Liver (tissue), 9 donors: ENCODE results near the gene SEMA3C. TPM values are rescaled to one million over a fixed set of nuclear protein-coding genes. Genes with fewer than 3 reads are reported as not detected.

Experiments
- DNase-seq: peaks from one replicate; pipeline ENCODE4 v3.0.0-alpha.2; 2017; ENCODE audit warnings: low spot score
- H3K27ac ChIP-seq, 2 donors: one replicate each; pipeline ENCODE4 v1.7.0; 2013; ENCODE audit warnings: inconsistent platforms in 2 of 2, low read length in 2 of 2, control low read depth in 1 of 2, low read depth in 1 of 2, mild to moderate bottlenecking in 1 of 2
- H3K27me3 ChIP-seq, 4 donors: one replicate each; pipeline versions ENCODE4 v1.6.1 to v1.7.0; 2013; ENCODE audit warnings: low read length in 3 of 4, inconsistent platforms in 1 of 4, mild to moderate bottlenecking in 1 of 4, moderate library complexity in 1 of 4; ENCODE audit not compliant: control insufficient read depth in 4 of 4, insufficient read depth in 4 of 4
- H3K36me3 ChIP-seq, 4 donors: one replicate each; pipeline versions ENCODE4 v1.6.1 to v1.7.0; 2013; ENCODE audit warnings: low read length in 3 of 4, mild to moderate bottlenecking in 3 of 4, low read depth in 1 of 4, moderate library complexity in 1 of 4; ENCODE audit not compliant: control insufficient read depth in 4 of 4, insufficient read depth in 3 of 4
- H3K4me1 ChIP-seq, 4 donors: one replicate each; pipeline versions ENCODE4 v1.6.1 to v1.7.0; 2013; ENCODE audit warnings: low read length in 3 of 4, mild to moderate bottlenecking in 3 of 4, moderate library complexity in 1 of 4; ENCODE audit not compliant: control insufficient read depth in 4 of 4, insufficient read depth in 4 of 4
- H3K4me3 ChIP-seq, 3 donors: one replicate each; pipeline versions ENCODE4 v1.6.1 to v1.7.0; 2013; ENCODE audit warnings: low read length in 3 of 3, control low read depth in 1 of 3, low read depth in 1 of 3, mild to moderate bottlenecking in 1 of 3
- H3K9ac ChIP-seq, 2 donors: one replicate each; pipeline ENCODE4 v1.7.0; 2013; ENCODE audit warnings: low read length in 2 of 2, mild to moderate bottlenecking in 2 of 2, moderate library complexity in 2 of 2, control low read depth in 1 of 2, low read depth in 1 of 2
- H3K9me3 ChIP-seq, 4 donors: one replicate each; pipeline versions ENCODE4 v1.6.1 to v1.7.0; 2013; ENCODE audit warnings: low read length in 3 of 4; ENCODE audit not compliant: control insufficient read depth in 4 of 4
- ATF3 ChIP-seq: IDR thresholded peaks from 2 replicates; pipeline ENCODE4 v1.6.1; 2016; ENCODE audit warnings: antibody characterized with exemption
- CTCF ChIP-seq: fragments of 150-350 bp; IDR thresholded peaks from 2 replicates; pipeline ENCODE4 v1.5.1; 2017; ENCODE audit warnings: improper control_type of control experiment, low read depth, low read length; ENCODE audit not compliant: missing input control
- EGR1 ChIP-seq, 2 donors: IDR thresholded peaks; 2 replicates each; pipeline ENCODE4 v1.6.1; 2016 to 2018; ENCODE audit warnings: antibody characterized with exemption in 2 of 2, low read depth in 2 of 2
- FOXA1 ChIP-seq: IDR thresholded peaks from 2 replicates; pipeline ENCODE4 v1.6.1; 2016; ENCODE audit warnings: antibody characterized with exemption
- FOXA2 ChIP-seq: IDR thresholded peaks from 2 replicates; pipeline ENCODE4 v1.6.1; 2016; ENCODE audit warnings: antibody characterized with exemption
- GABPA ChIP-seq, 2 donors: IDR thresholded peaks in 1 of 2; conservative IDR thresholded peaks in 1 of 2; 2 replicates each; pipeline ENCODE4 v1.6.1; 2016; ENCODE audit warnings: antibody characterized with exemption in 2 of 2, mild to moderate bottlenecking in 1 of 2, moderate library complexity in 1 of 2
- HNF4A ChIP-seq, 2 donors: conservative IDR thresholded peaks; 2 replicates each; pipeline ENCODE4 v1.6.1; 2016; ENCODE audit warnings: antibody characterized with exemption in 2 of 2, mild to moderate bottlenecking in 2 of 2
- HNF4G ChIP-seq: IDR thresholded peaks from 2 replicates; pipeline ENCODE4 v1.6.1; 2016; ENCODE audit warnings: antibody characterized with exemption
- JUND ChIP-seq, 2 donors: IDR thresholded peaks; 2 replicates each; pipeline ENCODE4 v1.6.1; 2016; ENCODE audit warnings: antibody characterized with exemption in 2 of 2
- MAX ChIP-seq: IDR thresholded peaks from 2 replicates; pipeline ENCODE4 v1.6.1; 2016; ENCODE audit warnings: antibody characterized with exemption
- NR2F2 ChIP-seq: IDR thresholded peaks from 2 replicates; pipeline ENCODE4 v1.6.1; 2016; ENCODE audit warnings: antibody characterized with exemption
- RAD21 ChIP-seq, 2 donors: IDR thresholded peaks; 2 replicates each; pipeline ENCODE4 v1.6.1; 2016; ENCODE audit warnings: antibody characterized with exemption in 2 of 2, mild to moderate bottlenecking in 2 of 2
- RXRA ChIP-seq, 2 donors: IDR thresholded peaks; 2 replicates each; pipeline ENCODE4 v1.6.1; 2017 to 2018; ENCODE audit warnings: antibody characterized with exemption in 2 of 2, mild to moderate bottlenecking in 1 of 2
- SP1 ChIP-seq: IDR thresholded peaks from 2 replicates; pipeline ENCODE4 v1.6.1; 2018; ENCODE audit warnings: antibody characterized with exemption, mild to moderate bottlenecking
- TAF1 ChIP-seq: conservative IDR thresholded peaks from 2 replicates; pipeline ENCODE4 v1.6.1; 2016; ENCODE audit warnings: antibody characterized with exemption, mild to moderate bottlenecking
- YY1 ChIP-seq: IDR thresholded peaks from 2 replicates; pipeline ENCODE4 v1.6.1; 2016; ENCODE audit warnings: antibody characterized with exemption, mild to moderate bottlenecking
- ZBTB33 ChIP-seq: IDR thresholded peaks from 2 replicates; pipeline ENCODE4 v1.6.1; 2016; ENCODE audit warnings: antibody characterized with exemption
- WGBS: extraction: QIAGEN DNeasy Blood & Tissue Kit; methylation state at CpG from one replicate; pipeline ENCODE4 v1.1.7; 2013; 5-methylcytosine and 5-hydroxymethylcytosine counted together
- polyA plus RNA-seq, 2 donors: library from polyadenylated mRNA; stranded (reverse) in 1 of 2; unstranded in 1 of 2; fragments of 200-250 nt in 1 of 2; fragments of >200 nt in 1 of 2; fragmentation: Nextera tagmentation in 1 of 2; extraction: Ambion mirVana in 1 of 2; gene quantifications; one replicate each; pipeline versions ENCODE4 v1.2.1 to v1.2.3, GENCODE V29; 2013 to 2015
- total RNA-seq, 2 donors: library from RNA; depleted of rRNA; stranded (reverse); fragments of >200 nt; gene quantifications; one replicate each; pipeline ENCODE4 v1.2.3, GENCODE V29; 2014
- TF ChIP-seq, protein P1 (sequence below): IDR thresholded peaks from 2 replicates; pipeline ENCODE4 v1.6.1; 2016; ENCODE audit warnings: antibody characterized with exemption, mild to moderate bottlenecking
- donor health status: healthy.
- donor health status: healthy.
- donor health status: healthy.
- donor health status: healthy.
- donor health status: healthy.

The SEMA3C gene
- total and polyA plus RNA-seq, 4 donors: 0.20 to 1.8 (median 0.64) TPM

DNA sequence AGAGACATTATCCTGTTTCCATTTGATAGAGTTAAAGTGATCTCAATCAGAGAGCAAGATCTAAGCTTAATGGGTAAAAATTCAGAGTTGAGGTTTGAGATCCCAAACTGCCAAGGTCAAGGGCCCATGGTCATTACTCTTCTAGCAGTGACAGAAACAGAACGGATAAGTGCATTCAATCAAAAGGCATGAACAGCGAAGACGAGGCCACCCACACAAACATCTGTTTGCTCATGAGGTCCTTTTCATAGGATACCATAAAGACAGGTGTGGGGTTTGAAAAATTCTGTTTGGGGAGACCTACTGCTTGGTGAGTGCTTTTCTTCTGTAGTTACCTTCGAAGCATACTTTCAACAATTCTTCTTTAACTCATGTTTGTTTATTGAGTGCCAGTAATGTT, 58.3 kb downstream of the SEMA3C start:
- Histone ChIP-seq H3K4me3 (no peak overlapping the region), H3K36me3 (no peaks in the 10 kb centered on the region), H3K9me3 (no peaks in the 10 kb centered on the region), H3K4me1 (no peaks in the 10 kb centered on the region), H3K9ac (no peak overlapping the region), H3K27ac (no peak overlapping the region), H3K27me3 (no peaks in the 10 kb centered on the region)
- WGBS: 79% methylated on average over 4 of the region's 4 CpGs
- TF ChIP-seq EGR1 (IDR thresholded peaks at IDR 0.05; ENCODE audit: low read depth in 2 of 2): no peak
- no peak for TF ChIP-seq ATF3
- TF ChIP-seq NR2F2: no peak
- TF ChIP-seq FOXA1: no peak
- TF ChIP-seq, protein P1, sequence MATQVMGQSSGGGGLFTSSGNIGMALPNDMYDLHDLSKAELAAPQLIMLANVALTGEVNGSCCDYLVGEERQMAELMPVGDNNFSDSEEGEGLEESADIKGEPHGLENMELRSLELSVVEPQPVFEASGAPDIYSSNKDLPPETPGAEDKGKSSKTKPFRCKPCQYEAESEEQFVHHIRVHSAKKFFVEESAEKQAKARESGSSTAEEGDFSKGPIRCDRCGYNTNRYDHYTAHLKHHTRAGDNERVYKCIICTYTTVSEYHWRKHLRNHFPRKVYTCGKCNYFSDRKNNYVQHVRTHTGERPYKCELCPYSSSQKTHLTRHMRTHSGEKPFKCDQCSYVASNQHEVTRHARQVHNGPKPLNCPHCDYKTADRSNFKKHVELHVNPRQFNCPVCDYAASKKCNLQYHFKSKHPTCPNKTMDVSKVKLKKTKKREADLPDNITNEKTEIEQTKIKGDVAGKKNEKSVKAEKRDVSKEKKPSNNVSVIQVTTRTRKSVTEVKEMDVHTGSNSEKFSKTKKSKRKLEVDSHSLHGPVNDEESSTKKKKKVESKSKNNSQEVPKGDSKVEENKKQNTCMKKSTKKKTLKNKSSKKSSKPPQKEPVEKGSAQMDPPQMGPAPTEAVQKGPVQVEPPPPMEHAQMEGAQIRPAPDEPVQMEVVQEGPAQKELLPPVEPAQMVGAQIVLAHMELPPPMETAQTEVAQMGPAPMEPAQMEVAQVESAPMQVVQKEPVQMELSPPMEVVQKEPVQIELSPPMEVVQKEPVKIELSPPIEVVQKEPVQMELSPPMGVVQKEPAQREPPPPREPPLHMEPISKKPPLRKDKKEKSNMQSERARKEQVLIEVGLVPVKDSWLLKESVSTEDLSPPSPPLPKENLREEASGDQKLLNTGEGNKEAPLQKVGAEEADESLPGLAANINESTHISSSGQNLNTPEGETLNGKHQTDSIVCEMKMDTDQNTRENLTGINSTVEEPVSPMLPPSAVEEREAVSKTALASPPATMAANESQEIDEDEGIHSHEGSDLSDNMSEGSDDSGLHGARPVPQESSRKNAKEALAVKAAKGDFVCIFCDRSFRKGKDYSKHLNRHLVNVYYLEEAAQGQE: no peak
- TF ChIP-seq YY1: no peak
- TF ChIP-seq CTCF: no peak
- TF ChIP-seq GABPA (IDR thresholded peaks at IDR 0.05 in 1 of 2, conservative IDR thresholded peaks at IDR 0.05 in 1 of 2): no peak
- no peak for TF ChIP-seq MAX
- TF ChIP-seq HNF4A (conservative IDR thresholded peaks at IDR 0.05): no peak
- no peak for TF ChIP-seq RXRA (IDR thresholded peaks at IDR 0.05)
- no peak for TF ChIP-seq RAD21 (IDR thresholded peaks at IDR 0.05)
- TF ChIP-seq FOXA2: no peak
- TF ChIP-seq ZBTB33: no peak
- TF ChIP-seq JUND (IDR thresholded peaks at IDR 0.05): no peak
- TF ChIP-seq HNF4G: no peak
- no peak for TF ChIP-seq TAF1
- TF ChIP-seq SP1: no peak
- DNase-seq: no peak
